Activated T-cell treated with anti-CD3 and anti-CD28 coated beads for 24 hours (primary cell): Measurements from ENCODE around the gene ABTB1.

Experiments used
- DNase-seq: peaks from one replicate; pipeline ENCODE4 v3.0.0-alpha.2; 2020; ENCODE audit warnings: low read depth

The ABTB1 gene

GRCh38 chr3:127720985-127721935 lies 48.5 kb downstream of the ABTB1 start:
- no peak for DNase-seq

GRCh38 chr3:127722091-127722784 lies 49.5 kb downstream of the ABTB1 start:
- DNase-seq = no peak

- no peak for DNase-seq
Measured at GRCh38 chr3:127723011-127723567, 50.3 kb downstream of the ABTB1 start.

GRCh38 chr3:127726894-127727293 lies 54.1 kb downstream of the ABTB1 start:
- no peak for DNase-seq

GRCh38 chr3:127728417-127729015 lies 55.8 kb downstream of the ABTB1 start:
- no peak for DNase-seq

- DNase-seq = no peak
Measured at GRCh38 chr3:127729556-127730056, 56.9 kb downstream of the ABTB1 start.

GRCh38 chr3:127730171-127730570 lies 57.4 kb downstream of the ABTB1 start:
- no peak for DNase-seq
